ENCODE results near the gene ABR.

DNA sequence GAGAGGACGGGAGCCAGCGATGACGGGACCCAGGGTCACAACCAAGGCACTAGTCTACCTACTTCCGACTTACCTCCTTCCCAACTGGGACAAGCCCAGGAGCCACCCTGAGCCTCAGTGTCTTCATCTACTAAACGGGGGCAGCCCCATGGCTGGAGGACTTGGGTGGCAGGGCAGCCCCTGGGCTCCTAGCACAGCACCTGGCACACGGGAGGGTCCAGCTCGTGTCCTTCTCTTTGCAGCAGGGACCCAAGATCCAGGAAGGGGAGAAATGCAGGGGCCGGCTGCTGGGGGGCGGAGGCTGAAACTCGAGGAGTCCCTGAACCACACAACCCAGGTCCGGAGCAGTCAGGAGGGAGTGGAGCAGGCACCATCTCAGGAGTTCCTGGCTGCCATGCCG, 63.2 kb downstream of the ABR start:
- no peak for TF ChIP-seq CTCF (IDR thresholded peaks at IDR 0.05)
- TF ChIP-seq REST (IDR thresholded peaks at IDR 0.05; ENCODE audit: insufficient read depth in 1 of 2, low read depth in 2 of 2, low read length in 1 of 2), result no peak
- TF ChIP-seq POLR2AphosphoS5 (IDR thresholded peaks at IDR 0.05; ENCODE audit: low read depth, low read length), result no peak
